Retinal pigment epithelial cell (primary cell): ENCODE results near the gene ZNF81.
"Not testable (repeated sequence)": the region's sequence is repeated elsewhere in the genome, so short reads cannot be mapped to it uniquely, and the experiment has no call there.

ENCODE experiments used
- DNase-seq: peaks from one replicate; pipeline ENCODE4 v3.0.0-alpha.2; 2010; ENCODE audit warnings: low read depth
- H3K4me3 ChIP-seq: 2 replicates; pipeline ENCODE4 v1.5.1; 2011; ENCODE audit warnings: mild to moderate bottlenecking, low read length, control low read depth, moderate library complexity
- CTCF ChIP-seq: conservative IDR thresholded peaks from 2 replicates; pipeline ENCODE4 v1.5.1; 2011; ENCODE audit warnings: low read depth, low read length, control low read depth, inconsistent platforms

ZNF81 gene

GRCh38 chrX:47831788-47832187 is 4.9 kb upstream of the ZNF81 start:
- H3K4me3 ChIP-seq = no peak overlapping the region
- no peak for DNase-seq
- peak; percentile 75 for TF ChIP-seq CTCF

- no peak overlapping the region for H3K4me3 ChIP-seq
- TF ChIP-seq CTCF = no peak
Measured at GRCh38 chrX:47838361-47838760, 1.7 kb downstream of the ZNF81 start.

GRCh38 chrX:47840111-47840510 is 3.4 kb downstream of the ZNF81 start:
- no peak for TF ChIP-seq CTCF
- no peak overlapping the region for H3K4me3 ChIP-seq
- DNase-seq = no peak

More at GRCh38 chrX:47838361-47838760, 1.7 kb downstream of the ZNF81 start:
- no peak for DNase-seq

DNA sequence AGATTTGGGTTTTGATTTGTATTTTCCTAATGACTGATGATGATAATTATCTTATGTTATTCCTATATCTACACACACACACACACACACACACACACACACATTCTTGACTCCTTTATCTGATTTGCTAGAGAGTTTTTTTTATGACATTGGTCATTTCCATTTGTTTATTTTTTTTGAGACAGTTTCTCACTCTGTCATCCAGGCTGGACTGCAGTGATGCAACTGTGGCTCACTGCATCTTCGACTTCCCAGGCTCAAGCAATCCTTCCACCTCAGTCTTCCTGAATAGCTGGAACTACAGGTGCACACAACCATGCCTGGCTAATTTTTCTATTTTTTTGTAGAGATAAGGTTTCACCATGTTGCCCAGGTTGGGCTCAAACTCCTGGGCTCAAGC is 6.7 kb downstream of the ZNF81 start:
- DNase-seq = no peak
- H3K4me3 ChIP-seq = no peak overlapping the region
- TF ChIP-seq CTCF = no peak

GRCh38 chrX:47844117-47844516 is 7.4 kb downstream of the ZNF81 start:
- H3K4me3 ChIP-seq = no peak overlapping the region
- no peak for TF ChIP-seq CTCF
- DNase-seq = no peak

DNA sequence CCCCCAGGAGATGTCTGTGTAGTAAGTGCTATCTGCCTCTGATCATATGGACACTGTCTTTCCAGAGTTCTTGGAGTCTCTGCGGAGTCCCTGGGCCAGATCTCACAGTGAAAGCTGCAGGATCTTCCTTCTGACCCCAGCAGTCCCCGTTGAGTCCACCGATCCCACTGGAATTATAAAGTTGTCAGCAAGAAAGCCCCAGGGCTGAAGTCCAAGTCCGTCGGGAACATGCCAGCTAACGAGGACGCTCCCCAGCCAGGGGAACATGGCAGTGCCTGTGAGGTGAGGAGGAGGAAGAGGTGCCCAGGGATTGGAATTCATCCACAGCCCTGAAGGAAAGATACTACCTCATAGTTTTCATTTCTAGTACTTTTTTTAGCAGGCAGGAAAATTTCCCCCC is 9.3 kb downstream of the ZNF81 start:
- DNase-seq = no peak
- H3K4me3 ChIP-seq = no peak overlapping the region
- TF ChIP-seq CTCF = no peak

- no peak for TF ChIP-seq CTCF
- DNase-seq = no peak
- H3K4me3 ChIP-seq = no peak overlapping the region
Measured at GRCh38 chrX:47849778-47850177, 13.1 kb downstream of the ZNF81 start.

- not testable (repeated sequence) for H3K4me3 ChIP-seq, DNase-seq
Measured at GRCh38 chrX:47850389-47850788, 13.7 kb downstream of the ZNF81 start.
